ENCODE results near the gene COX19. TPM values are rescaled to one million over a fixed set of nuclear protein-coding genes. Genes with fewer than 3 reads are reported as not detected.

Gene COX19
- total and polyA plus RNA-seq, 2 experiments from 2014 or later: 11.7 to 12.6 TPM

- H3K9me3 Mint-ChIP-seq: no peaks in the 10 kb centered on the region; the same call in 2 of the 3 replicates
- H3K9me2 ChIP-seq (ENCODE audit: insufficient read depth): no peaks in the 10 kb centered on the region
- DNase-seq (ENCODE audit: low spot score): no peak
- no peak overlapping the region for H3K4me3 Mint-ChIP-seq
- no peaks in the 10 kb centered on the region for H3K27me3 ChIP-seq (ENCODE audit: insufficient read depth)
- peaks cover 24% of the 10 kb centered on the region; the same call in 1 of the 2 replicates for H3F3A ChIP-seq (replicated peaks; ENCODE audit: low read depth)
- no peak overlapping the region for H2AFZ ChIP-seq
- H3K27ac ChIP-seq (ENCODE audit: low read depth): no peak overlapping the region
- no peak overlapping the region for H3K4me2 ChIP-seq
- H4K20me1 ChIP-seq (replicated peaks; ENCODE audit: insufficient read depth): peaks cover 25% of the 10 kb centered on the region
- no peak overlapping the region for H3K4me3 ChIP-seq
- H3K27ac Mint-ChIP-seq: no peak overlapping the region
- peaks cover 41% of the 10 kb centered on the region for H3K79me2 ChIP-seq (replicated peaks; ENCODE audit: insufficient read depth)
- H3K36me3 Mint-ChIP-seq (ENCODE audit: low read depth): peaks cover 48% of the 10 kb centered on the region
- H3K27me3 Mint-ChIP-seq (ENCODE audit: insufficient read depth, low read depth, poor library complexity): peaks cover 7% of the 10 kb centered on the region
- peaks cover 9% of the 10 kb centered on the region; the same call in 1 of the 2 replicates for H3K4me1 ChIP-seq (ENCODE audit: insufficient read depth)
- peaks cover 18% of the 10 kb centered on the region for H3K36me3 ChIP-seq (ENCODE audit: insufficient read depth)
- no peak for ATAC-seq
- TF ChIP-seq, protein P1, sequence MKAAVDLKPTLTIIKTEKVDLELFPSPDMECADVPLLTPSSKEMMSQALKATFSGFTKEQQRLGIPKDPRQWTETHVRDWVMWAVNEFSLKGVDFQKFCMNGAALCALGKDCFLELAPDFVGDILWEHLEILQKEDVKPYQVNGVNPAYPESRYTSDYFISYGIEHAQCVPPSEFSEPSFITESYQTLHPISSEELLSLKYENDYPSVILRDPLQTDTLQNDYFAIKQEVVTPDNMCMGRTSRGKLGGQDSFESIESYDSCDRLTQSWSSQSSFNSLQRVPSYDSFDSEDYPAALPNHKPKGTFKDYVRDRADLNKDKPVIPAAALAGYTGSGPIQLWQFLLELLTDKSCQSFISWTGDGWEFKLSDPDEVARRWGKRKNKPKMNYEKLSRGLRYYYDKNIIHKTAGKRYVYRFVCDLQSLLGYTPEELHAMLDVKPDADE (IDR thresholded peaks at IDR 0.05): no peak
- TF ChIP-seq CREB1 (CRISPR knock-in tag; IDR thresholded peaks at IDR 0.05; ENCODE audit: low read depth) (no peak), ZNF462 (CRISPR knock-in tag; IDR thresholded peaks at IDR 0.05) (no peak), ZNF114 (CRISPR knock-in tag; IDR thresholded peaks at IDR 0.05) (no peak), POLR2AphosphoS5 (IDR thresholded peaks at IDR 0.05; ENCODE audit: low read depth) (no peak), REST (IDR thresholded peaks at IDR 0.05; ENCODE audit: unreplicated experiment) (no peak), EZH2 (IDR thresholded peaks at IDR 0.05; ENCODE audit: low read depth, unreplicated experiment) (no peak), ZNF331 (CRISPR knock-in tag; IDR thresholded peaks at IDR 0.05; ENCODE audit: low read depth) (no peak), STAT1 (IDR thresholded peaks at IDR 0.05; ENCODE audit: unreplicated experiment) (no peak), JUNB (IDR thresholded peaks at IDR 0.05; ENCODE audit: unreplicated experiment) (no peak), EZH2phosphoT487 (IDR thresholded peaks at IDR 0.05; ENCODE audit: unreplicated experiment) (no peak), NANOG (IDR thresholded peaks at IDR 0.05; ENCODE audit: borderline replicate concordance) (no peak)
- TF ChIP-seq, protein P2, sequence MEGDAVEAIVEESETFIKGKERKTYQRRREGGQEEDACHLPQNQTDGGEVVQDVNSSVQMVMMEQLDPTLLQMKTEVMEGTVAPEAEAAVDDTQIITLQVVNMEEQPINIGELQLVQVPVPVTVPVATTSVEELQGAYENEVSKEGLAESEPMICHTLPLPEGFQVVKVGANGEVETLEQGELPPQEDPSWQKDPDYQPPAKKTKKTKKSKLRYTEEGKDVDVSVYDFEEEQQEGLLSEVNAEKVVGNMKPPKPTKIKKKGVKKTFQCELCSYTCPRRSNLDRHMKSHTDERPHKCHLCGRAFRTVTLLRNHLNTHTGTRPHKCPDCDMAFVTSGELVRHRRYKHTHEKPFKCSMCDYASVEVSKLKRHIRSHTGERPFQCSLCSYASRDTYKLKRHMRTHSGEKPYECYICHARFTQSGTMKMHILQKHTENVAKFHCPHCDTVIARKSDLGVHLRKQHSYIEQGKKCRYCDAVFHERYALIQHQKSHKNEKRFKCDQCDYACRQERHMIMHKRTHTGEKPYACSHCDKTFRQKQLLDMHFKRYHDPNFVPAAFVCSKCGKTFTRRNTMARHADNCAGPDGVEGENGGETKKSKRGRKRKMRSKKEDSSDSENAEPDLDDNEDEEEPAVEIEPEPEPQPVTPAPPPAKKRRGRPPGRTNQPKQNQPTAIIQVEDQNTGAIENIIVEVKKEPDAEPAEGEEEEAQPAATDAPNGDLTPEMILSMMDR (conservative IDR thresholded peaks at IDR 0.05; ENCODE audit: low read depth in 2 of 2): no peak
- H3K4me1 Mint-ChIP-seq: peaks cover 3% of the 10 kb centered on the region
Observed at GRCh38 chr7:969403-969802, 5.9 kb downstream of the COX19 start.
